Kidney glomerular epithelial cell (primary cell): ENCODE results near the gene CD7.

ENCODE experiments used
- DNase-seq: peaks from one replicate; lab custom pipeline; 2025; lab: John Stamatoyannopoulos, UW

Gene CD7

DNA sequence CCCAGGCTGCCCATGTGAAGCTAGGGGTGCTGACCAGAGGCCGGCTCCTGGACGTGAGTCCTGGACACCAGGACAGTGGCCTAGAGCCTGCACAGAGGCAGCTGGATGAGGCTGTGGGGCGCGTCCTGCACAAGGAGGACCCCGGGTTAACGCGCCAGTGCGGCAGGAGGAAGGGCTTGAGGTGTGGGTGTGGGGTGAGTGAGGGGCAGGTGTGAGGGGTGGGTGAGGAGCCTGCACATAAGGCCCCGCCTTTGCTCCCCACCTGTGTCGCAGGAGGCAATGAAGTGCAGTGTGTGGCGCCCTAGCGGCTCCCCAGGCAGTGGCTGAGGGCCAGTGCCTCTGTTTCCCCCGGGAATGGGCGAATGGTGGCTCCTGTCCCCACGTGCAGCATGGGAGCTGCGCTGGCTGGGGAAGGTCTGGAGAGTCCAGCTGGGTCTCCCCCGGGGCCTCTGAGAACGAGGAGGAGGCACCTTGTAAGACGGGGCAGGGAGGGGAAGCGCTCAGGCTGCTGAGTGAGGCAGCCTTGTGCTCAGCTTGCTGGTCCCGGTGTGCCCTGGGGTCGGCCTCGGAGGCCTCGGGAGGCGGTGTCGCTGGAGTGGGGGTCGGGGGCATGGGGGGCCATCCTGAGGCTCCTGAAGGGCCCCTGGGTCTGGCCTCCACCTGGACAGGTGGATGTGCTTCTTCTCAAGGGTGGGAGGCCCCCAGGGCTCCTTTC, 3.2 kb downstream of the CD7 start:
- DNase-seq = no peak

DNA sequence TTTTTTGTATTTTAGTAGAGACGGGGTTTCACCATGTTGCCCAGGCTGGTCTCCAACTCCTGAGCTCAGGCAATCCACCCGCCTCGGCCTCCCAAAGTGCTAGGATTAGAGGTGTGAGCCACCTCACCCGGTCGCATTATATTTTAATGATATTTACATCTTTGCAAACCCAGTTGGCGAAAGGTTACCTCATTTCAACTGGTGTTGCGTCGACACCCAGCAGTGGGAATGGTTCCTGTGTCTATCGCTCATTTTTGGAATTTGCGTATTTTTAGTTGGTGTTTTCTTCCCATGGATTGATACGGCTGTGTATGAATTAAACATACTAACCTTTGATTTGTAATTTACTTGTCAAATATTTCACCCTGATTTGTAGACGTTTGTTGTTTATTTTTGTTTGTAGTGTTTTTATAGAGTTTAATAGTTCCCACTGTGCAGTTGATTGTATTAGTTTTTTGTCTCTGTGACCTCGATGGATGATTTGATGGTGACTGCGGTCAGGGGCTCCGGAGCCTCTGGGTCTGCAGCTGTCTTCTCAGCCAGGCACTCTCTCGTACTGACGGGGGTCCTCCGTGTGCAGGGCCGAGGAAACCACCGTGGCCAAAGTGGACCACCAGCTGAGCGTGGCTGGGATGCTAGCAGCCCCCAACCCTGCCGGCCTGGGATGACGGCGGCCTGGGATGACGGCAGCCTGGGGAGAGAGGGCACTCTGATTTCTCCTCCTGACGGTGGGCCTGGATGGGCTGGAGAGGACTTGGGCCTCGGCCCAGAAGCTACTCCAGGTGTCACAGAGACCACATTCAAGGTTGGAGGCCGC, 4.0 kb downstream of the CD7 start:
- DNase-seq = no peak

DNA sequence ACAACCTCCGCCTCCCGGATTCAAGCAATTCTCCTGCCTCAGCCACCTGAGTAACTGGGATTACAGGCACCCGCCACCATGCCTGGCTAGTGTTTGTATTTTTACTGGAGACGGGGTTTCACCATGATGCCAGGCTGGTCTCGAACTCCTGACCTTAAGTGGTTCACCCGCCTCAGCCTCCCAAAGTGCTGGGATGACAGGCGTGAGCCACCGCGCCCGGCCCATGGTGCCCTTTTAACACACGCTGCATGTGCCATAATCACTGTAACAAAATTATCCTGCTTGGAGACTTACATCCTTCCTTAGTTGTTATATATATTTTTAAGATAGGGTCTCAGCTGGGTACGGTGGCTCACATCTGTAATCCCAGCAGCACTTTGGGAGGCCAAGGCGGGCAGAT, 5.4 kb downstream of the CD7 start:
- no peak for DNase-seq

DNA sequence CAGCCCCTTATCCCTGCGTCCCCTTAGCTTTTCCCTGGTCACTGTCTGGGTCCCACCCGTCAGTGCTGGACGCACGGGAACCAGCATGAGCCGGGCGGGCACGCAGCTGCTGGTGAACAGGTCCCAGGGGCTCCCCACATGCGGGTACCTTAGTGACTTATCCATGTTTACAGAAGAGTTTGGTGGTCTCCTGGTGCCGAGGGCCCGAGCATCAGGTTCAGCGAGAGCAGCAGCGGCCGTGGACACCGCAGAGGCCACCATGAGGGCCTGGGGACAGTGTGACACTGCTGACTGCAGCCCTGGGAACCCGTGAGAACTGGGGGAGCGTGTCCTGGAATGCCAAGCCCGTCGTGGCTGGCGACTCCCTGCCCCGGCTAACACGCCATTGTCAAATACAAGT, 6.5 kb downstream of the CD7 start:
- DNase-seq = no peak

DNA sequence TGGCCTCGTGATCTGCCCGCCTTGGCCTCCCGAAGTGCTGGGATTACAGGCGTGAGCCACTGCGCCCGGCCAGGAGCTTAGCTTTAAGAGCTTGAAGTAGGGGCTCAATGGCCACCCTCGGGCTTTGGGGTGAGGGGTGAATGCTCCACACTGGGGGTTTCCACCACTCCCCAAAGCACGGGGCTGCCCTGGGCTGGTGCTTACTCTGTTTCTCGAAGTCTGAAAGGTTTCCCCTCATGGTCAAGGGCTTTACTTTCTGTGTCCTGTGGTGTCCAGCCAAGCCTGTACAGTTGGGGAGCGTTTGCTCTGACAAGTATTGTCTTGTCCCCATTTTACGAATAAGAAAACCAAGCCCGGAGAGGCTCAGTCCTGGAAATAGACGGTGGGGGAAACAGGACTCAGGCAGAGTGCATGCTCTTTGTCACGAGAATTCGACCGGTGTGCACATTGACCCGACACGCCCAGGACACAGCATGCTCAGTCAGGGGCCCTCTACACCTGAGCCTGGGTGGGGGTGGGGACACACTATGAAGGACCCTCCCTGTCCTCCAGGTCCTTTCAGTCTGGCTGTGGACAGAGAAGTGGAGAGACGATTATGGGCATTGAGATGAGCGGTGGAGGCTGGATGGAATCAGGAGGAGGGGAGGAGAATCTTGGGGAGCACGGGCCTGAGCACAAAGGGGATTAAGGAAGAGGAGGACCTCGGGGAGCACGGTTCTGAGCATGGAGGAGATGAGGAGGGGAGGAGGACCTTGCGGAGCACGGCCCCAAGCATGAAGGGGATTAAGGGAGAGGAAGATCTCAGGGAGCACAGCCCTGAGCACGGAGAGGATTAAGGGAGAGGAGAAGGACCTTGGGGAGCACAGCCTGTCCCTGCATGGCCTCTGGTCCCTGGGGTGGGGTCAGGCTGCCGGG, 7.5 kb downstream of the CD7 start:
- no peak for DNase-seq

DNA sequence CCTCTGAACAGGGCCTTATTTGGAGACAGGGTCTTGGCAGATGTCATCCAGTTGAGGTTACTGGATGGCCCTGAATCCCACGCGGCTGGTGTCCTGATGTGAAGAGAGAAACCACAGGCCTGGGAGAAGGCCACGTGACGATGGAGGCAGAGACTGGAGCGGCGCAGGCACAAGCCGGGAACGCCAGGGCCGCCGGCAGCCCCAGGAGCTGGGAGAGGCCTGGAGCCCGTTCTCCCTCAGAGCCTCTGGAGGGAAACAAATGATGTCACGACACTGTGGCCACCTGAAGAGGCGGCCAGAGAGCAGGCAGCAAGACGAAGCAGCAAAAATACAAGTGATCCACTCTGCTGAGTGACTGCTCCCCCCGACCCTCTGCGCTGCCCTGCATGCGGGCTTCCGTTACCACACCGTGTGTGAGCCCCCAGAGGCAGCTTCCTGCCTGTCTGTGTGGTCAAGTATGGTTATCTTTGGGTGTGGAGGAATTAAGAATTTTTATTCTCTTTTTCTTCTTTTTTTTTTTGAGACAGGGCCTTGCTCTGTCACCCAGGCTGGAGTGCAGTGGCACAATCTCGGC, 11.6 kb downstream of the CD7 start:
- DNase-seq = no peak

DNA sequence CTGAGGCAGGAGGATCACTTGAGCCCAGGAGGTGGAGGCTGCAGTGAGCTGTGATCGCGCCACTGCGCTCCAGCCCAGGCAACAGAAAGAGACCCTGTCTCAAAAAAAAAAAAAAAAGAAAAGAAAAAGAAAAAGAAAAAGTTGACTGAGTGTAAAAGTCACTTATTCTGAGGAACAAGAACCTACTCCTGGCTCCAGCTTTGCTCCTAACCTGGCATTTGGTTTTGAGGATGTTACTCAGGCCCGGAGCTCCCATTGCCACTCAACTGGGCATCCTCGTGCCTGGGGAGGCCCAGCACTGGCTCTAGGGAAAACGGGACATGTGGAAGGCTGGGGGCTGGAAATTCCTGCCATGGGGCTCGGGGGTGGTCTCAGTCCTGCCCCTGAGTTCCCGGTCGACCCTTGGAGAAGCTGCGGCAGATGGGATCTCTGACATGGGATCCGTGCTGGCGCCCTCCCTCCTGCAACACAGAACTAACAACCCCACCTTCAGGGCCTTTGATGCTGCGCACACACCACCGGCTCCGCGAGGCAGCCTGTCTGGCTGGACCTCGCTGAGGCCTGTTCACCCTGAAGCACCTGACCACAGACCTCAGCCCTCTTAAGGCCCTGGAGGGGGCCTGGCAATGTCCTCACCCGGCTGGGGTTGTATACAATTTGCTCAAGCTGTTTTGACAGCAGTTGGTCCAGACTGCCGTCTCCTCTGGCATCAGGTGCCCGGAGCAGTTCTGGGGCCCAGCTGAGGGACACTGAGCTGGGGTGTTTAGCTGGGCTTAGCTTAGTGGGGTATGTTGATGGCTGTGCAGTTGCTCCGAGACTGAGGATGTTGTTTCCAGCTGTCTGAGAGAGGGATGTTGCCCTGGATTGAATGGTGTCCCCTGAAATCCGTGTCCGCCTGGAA, 12.3 kb downstream of the CD7 start:
- DNase-seq = no peak

DNA sequence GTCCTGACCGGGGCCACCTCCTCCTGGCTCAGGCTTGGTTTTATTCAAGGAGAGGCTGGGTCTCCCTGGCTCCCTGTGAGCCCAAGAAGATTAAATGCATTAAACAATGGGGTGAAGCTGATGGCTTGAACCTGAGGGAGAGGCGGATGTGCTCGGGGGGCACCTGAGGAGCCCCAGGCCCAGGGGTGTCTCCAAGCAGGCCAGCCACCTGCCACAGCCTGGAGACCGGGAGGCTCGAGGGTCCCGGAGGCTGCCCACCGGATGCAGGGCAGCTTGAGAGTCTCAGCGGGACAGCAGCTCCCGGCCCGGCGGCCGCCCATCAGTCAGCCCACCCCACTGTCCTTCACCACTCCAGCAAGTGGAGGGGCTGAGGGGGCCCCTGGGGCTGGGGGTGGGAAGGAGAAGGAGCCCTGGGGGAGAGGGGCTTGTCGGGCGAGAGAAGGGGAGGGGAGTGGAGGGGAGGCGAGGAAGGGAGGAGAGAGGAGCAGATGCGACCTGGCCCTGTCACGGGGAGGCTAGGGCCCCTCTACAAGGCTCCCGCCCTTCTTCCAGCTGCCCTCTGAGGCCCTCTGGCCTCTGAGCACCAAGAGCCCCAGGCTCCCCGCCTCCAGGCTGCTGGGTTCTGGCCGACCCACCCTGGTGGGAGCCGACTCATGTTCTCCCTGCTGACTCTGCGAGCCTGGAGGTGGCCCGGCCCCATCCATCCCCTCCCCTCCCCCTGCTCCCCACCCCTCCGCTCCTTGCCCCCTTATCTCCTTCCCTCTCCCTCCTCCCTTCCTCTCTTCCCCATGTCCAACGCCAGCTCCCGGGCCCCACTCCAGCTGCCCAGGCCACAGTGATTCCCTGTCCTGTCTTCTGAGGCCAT, 13.2 kb downstream of the CD7 start:
- DNase-seq = no peak

DNA sequence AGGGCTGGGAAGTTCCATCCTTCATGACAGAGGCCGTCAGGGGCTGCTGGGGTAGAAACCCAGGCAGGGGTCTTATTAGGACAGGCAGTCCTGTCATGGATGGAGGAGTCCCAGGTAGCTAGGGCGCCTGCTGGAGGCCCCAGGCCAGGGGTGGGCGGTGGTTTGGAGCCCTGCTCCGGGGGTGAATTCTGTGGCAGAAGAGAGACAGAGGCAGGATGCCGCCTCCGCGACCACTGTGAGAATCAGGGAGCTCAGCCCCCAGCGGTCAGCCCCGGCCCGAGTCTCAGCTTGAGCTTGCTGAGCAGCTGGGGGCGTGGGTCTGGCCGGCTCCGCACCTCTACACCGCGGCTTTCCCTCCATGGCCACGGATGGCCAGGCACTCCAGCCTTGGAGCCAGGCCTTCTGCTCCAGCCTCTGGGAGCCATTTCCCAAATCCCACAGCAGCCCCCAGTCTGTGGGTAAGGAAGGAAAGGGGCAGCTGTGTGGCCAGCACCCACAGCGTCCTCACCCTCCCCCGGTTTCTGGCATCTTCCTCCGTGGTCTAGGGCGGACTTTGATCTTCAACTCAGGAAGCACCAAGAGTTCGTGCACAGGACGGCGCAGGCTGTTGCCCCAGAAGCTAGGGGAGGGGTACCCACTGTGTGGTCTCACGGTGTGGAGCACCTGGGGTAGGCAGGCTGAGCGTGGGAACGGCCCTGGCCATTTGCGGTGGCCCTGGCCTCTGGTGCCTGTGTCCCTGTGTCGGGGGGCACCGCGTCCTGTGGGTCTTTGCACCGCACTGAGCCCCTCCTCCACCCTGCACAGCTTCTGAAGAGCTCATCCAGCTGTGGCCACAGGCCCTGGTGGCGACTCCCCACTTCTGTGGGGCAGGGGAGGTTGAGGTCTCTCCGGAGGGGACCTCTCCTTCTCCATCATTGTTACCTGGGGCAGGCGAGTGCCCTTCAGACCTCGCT, 14.1 kb downstream of the CD7 start:
- no peak for DNase-seq

DNA sequence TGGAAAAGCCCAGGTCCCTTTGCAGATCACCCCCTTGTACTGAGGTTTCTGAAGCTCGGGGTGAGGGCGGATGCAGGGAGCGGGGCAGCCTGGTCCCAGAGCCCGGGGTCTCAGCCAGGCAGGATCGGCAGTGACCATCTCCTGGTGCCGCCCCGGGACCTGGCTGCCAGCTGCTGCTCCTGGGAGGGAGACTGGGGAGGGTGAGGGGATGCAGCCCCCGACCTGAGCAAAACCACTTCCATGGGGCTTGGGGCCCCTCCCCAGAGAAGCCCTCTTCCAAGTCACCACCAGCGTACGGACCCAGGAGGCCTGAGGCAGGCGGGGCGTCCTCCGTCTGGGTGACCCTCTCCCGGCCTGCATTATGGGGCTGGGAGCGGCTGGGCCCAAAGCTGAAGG, 14.8 kb downstream of the CD7 start:
- no peak for DNase-seq

DNA sequence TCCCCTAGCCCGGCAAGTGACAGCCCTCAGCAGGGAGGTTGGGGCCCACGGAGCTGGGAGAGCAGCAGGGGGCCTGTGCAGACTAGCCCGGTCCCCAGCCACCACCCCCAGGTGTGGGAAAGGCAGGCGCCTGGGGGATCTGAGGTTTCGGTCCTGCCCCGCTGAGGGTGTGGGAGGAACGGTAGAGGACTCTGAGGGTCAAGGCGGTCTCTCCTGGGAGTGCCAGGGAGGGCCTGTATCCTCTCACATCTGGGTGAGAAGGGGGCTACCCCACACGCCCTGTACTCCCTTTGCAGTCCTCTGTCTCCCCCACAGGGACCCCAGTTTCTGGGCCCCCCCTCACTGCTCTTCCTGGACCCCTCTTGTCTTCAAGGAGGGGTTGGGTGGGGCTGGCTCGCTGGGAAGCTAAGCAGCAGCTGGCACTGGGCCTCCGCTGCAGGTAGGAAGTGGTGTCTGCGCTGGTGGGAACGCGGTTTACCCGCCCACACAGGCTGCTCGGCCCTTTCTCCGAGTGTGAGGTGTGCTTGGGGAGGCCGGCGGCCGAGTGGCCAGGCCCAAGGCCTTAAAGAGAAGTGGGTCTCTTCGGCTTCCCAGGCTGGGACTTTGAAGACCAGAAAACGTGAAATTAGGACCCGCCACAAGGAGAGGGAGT, 15.4 kb downstream of the CD7 start:
- DNase-seq = no peak

DNA sequence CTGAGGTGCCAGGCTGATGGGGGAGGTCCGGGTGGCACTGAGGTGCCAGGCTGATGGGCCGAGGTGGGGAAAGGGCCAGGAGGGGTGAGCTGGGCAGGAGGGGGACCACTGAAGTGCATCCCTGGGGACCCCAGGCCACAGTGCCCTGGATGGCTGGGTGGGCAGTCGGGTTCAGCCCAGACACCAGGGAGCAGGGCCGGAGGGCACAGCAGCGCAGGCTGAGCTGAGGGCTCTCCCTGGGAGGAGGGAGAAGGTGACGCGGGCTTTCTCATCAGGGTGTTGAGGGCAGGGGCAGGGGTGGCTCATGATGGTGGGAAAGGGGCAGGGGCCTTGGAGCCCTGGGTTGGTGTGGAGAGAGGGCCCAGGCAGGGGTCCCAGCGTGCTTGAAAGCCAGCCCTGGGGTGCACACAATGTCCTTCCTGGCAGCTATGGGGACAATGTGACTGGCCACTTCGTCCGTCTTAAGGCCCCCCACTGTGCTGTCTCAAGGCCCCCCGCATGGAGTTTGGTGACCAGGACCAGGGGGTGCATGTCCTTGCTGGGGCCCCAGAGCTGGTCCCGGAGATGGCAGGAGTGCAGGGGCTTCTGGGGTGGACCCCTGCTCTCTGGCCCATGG, 16.0 kb downstream of the CD7 start:
- no peak for DNase-seq

DNA sequence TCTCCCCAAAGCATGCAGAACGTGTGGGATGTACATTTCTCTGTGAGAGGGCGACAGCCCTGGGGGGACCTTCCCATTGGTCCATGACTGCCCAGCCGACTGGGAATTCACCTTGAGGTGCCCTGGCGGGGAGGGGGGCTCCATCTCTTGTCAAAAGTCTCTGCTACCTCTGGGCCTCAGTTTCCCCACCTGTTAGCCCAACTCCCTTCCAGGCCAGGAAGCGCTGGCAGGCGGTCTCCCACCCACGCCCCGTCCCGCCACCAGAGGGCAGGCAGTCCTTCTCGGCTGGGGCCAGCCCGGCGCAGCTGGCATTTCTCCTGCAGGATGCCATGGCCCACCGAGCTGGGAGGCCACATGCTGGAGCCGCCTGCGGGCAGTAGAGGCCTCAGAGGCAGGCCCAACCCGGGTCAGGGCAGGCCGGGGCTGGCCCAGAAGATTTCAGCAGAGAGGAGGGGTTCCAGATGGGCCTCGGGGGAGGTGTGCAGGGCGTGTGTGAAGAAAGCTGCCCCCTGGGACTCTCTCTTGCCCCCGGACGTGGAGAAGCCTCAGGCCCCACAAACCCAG, 16.6 kb downstream of the CD7 start:
- no peak for DNase-seq

DNA sequence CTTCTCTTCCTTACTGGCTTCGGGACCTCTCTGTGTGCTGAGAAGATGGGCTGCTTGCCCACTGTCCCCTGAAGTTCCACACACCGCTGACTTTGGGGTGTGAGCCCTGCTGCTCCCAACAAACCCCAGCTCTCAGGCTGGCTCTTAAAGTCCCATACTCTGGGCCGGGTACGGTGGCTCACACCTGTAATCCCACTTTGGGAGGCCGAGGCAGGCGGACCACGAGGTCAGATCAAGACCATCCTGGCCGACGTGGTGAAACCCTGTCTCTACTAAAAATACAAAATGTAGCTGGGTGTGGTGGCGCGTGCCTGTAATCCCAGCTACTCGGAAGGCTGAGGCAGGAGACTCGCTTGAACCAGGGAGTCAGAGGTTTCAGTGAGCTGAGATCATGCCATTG, 17.2 kb downstream of the CD7 start:
- no peak for DNase-seq

DNA sequence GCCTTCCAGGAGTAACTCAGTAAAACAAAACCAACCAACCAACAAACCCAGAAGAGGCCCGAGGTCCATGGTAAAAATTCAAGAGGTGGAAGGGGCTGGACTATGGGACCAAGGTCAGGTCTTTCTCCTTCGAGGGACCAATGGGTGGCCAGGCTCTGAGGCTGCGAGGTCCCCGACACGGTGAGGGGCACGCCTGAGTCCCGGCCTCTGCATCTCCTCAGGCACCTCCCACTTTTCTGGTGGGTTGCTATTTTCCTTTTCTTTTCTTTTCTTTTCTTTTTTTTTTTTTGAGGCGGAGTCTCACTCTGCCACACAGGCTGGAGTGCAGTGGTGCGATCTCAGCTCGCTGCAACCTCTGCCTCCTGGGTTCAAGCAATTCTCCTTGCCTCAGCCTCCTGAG, 18.0 kb downstream of the CD7 start:
- no peak for DNase-seq

DNA sequence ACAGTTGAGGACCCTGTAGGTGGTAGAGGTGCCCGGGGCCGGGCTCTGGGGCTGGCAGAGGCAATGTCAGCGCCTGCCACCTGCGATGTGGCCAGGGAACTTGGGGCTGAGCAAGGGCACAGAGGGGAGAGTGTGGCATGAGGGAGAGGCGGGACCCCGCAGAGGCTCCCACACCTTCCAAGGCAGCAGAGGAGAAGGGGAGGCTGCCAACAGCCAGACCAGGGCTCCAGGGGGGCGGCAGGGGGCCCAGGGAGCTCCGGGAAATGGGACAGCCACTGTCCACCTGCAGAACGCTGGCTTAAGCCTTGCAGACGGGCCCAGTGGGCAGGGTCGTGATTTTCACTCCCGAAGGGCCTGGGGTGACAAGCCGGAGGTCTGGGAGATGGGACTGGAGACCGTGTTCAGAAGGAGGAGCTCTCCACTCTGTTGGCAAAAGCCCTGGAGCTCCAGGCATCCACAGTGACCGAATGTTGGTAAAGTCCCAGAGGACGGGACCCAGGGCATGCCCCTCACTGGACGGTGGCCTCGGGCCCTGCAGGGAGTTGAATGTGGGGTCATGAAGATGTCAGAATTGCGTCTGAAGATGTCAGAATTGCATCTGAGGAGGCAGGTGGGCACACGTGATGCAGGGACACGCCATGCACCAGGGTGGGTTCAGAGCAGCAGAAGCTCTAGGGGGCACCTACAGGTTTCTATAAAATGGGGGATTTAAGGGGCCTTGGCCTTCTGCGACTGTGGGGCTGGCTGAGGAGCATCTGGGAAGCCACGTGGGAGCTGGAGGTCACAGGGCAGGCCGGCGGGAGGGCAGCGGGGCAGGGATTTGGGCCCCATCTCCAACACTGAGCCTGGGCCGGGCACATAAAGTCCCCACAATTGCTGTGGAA, 18.6 kb downstream of the CD7 start:
- DNase-seq = no peak
